Measurements from ENCODE around the gene RTN4RL2. TPM values are rescaled to one million over a fixed set of nuclear protein-coding genes. Genes with fewer than 3 reads are reported as not detected.

The RTN4RL2 gene
- polyA plus RNA-seq, 3 donors, result 0.56 to 2.1 (median 1.4) TPM

GRCh38 chr11:57458410-57459163, 1.7 kb upstream of the RTN4RL2 start:
- no peak overlapping the region for H3K27ac ChIP-seq (ENCODE audit: low read depth, low read length)
- WGBS, 3 donors, result 0 to 1% (median 1%) methylated on average over 42 to 44 of the region's 44 CpGs

- no peak overlapping the region for H3K27ac ChIP-seq (ENCODE audit: low read depth, low read length)
- WGBS, 3 donors, result 1 to 2% (median 1%) methylated on average over 49 to 62 of the region's 62 CpGs
Measured at GRCh38 chr11:57459164-57460021, 935 bp upstream of the RTN4RL2 start.

GRCh38 chr11:57460758-57461749, 726 bp downstream of the RTN4RL2 start:
- no peak overlapping the region for H3K27ac ChIP-seq (ENCODE audit: low read depth, low read length)
- WGBS, 3 donors, result 8 to 10% (median 10%) methylated on average over 45 to 50 of the region's 50 CpGs

- WGBS, 3 donors, result 76 to 86% (median 85%) methylated on average over 16 of the region's 16 CpGs
- no peak overlapping the region for H3K27ac ChIP-seq (ENCODE audit: low read depth, low read length)
Measured at GRCh38 chr11:57461841-57462489, 1.6 kb downstream of the RTN4RL2 start.

- no peak overlapping the region for H3K27ac ChIP-seq (ENCODE audit: low read depth, low read length)
- 80 to 83% (median 83%) methylated on average over 3 of the region's 3 CpGs for WGBS, 3 donors
Measured at GRCh38 chr11:57462597-57462996, 2.3 kb downstream of the RTN4RL2 start.

- H3K27ac ChIP-seq (ENCODE audit: low read depth, low read length), result no peak overlapping the region
- WGBS, 3 donors, result 73 to 79% (median 74%) methylated on average over 11 to 14 of the region's 14 CpGs
Measured at GRCh38 chr11:57463671-57464538, 3.6 kb downstream of the RTN4RL2 start.

GRCh38 chr11:57464539-57465181, 4.3 kb downstream of the RTN4RL2 start:
- H3K27ac ChIP-seq (ENCODE audit: low read depth, low read length), result no peak overlapping the region
- 65 to 69% (median 68%) methylated on average over 30 of the region's 30 CpGs for WGBS, 3 donors

GRCh38 chr11:57466680-57467079, 6.4 kb downstream of the RTN4RL2 start:
- WGBS, 3 donors, result 43 to 58% (median 49%) methylated on average over 4 of the region's 4 CpGs
- H3K27ac ChIP-seq (ENCODE audit: low read depth, low read length), result no peak overlapping the region

- WGBS, 3 donors, result 85 to 89% (median 89%) methylated on average over 23 of the region's 23 CpGs
- H3K27ac ChIP-seq (ENCODE audit: low read depth, low read length), result no peak overlapping the region
Measured at GRCh38 chr11:57467508-57468157, 7.3 kb downstream of the RTN4RL2 start.

GRCh38 chr11:57468276-57468675, 7.9 kb downstream of the RTN4RL2 start:
- no peak overlapping the region for H3K27ac ChIP-seq (ENCODE audit: low read depth, low read length)
- whole genome bisulfite sequencing, 3 donors, result 78 to 85% (median 82%) methylated on average over 4 of the region's 4 CpGs

GRCh38 chr11:57469268-57469667, 8.9 kb downstream of the RTN4RL2 start:
- WGBS, 3 donors, result 84 to 89% (median 86%) methylated on average over 5 of the region's 5 CpGs
- H3K27ac ChIP-seq (ENCODE audit: low read depth, low read length), result no peak overlapping the region

GRCh38 chr11:57471496-57471895, 11.2 kb downstream of the RTN4RL2 start:
- WGBS, 3 donors, result 46 to 94% (median 78%) methylated on average over 3 of the region's 3 CpGs
- H3K27ac ChIP-seq (ENCODE audit: low read depth, low read length), result no peak overlapping the region

- 43 to 70% (median 49%) methylated on average over 6 of the region's 6 CpGs for whole genome bisulfite sequencing, 3 donors
- no peak overlapping the region for H3K27ac ChIP-seq (ENCODE audit: low read depth, low read length)
Measured at GRCh38 chr11:57473285-57473841, 13.0 kb downstream of the RTN4RL2 start.

- H3K27ac ChIP-seq (ENCODE audit: low read depth, low read length), result no peak overlapping the region
- WGBS, 3 donors, result 34 to 75% (median 40%) methylated on average over 7 to 9 of the region's 9 CpGs
Measured at GRCh38 chr11:57474017-57474802, 13.9 kb downstream of the RTN4RL2 start.

- H3K27ac ChIP-seq (ENCODE audit: low read depth, low read length), result no peak overlapping the region
- 66 to 88% (median 73%) methylated on average over 5 of the region's 5 CpGs for WGBS, 3 donors
Measured at GRCh38 chr11:57474803-57475115, 14.4 kb downstream of the RTN4RL2 start.

Measured in adipose tissue (tissue), 3 donors.